NCI-H187 treated with DMSO at 0.1 percent for 48 hours (cell line): ENCODE results near the gene SLC35E4.
"Not testable (repeated sequence)": the region's sequence is repeated elsewhere in the genome, so short reads cannot be mapped to it uniquely, and the experiment has no call there.

ENCODE experiments used
- DNase-seq: peaks from one replicate; lab custom pipeline; 2025; lab: John Stamatoyannopoulos, UW

Gene SLC35E4

GRCh38 chr22:30650508-30651116 lies 15.0 kb downstream of the SLC35E4 start:
- DNase-seq, result no peak

GRCh38 chr22:30652852-30653251 lies 17.3 kb downstream of the SLC35E4 start:
- DNase-seq, result no peak

GRCh38 chr22:30654361-30654760 lies 18.8 kb downstream of the SLC35E4 start:
- DNase-seq, result no peak

GRCh38 chr22:30655532-30655931 lies 20.0 kb downstream of the SLC35E4 start:
- DNase-seq, result no peak

GRCh38 chr22:30662040-30662439 lies 26.5 kb downstream of the SLC35E4 start:
- DNase-seq, result no peak

GRCh38 chr22:30664798-30665197 lies 29.2 kb downstream of the SLC35E4 start:
- DNase-seq, result no peak

GRCh38 chr22:30665266-30665665 lies 29.7 kb downstream of the SLC35E4 start:
- no peak for DNase-seq

GRCh38 chr22:30665786-30666185 lies 30.2 kb downstream of the SLC35E4 start:
- no peak for DNase-seq

- DNase-seq, result no peak
These were observed 31.5 kb downstream of the SLC35E4 start for GRCh38 chr22:30667107-30667493.

GRCh38 chr22:30667494-30668385 lies 32.2 kb downstream of the SLC35E4 start, which contains the start of gene DUSP18:
Gene DUSP18 (minus strand): TSS chr22:30667875. CDS start chr22:30664003, 3,872 bp downstream.
- peak; percentile 24 for DNase-seq

GRCh38 chr22:30668386-30668710 lies 32.8 kb downstream of the SLC35E4 start:
- DNase-seq, result no peak

- DNase-seq, result no peak
These were observed 35.5 kb downstream of the SLC35E4 start for GRCh38 chr22:30671071-30671470.

- DNase-seq, result no peak
These were observed 37.6 kb downstream of the SLC35E4 start for GRCh38 chr22:30673136-30673535.

- DNase-seq, result no peak
These were observed 38.9 kb downstream of the SLC35E4 start for GRCh38 chr22:30674482-30674881.

- DNase-seq, result no peak
These were observed 39.9 kb downstream of the SLC35E4 start for GRCh38 chr22:30675436-30675835.

GRCh38 chr22:30676565-30676964 lies 41.0 kb downstream of the SLC35E4 start:
- DNase-seq, result not testable (repeated sequence)

- DNase-seq, result not testable (repeated sequence)
These were observed 44.5 kb downstream of the SLC35E4 start for GRCh38 chr22:30679895-30680690.

GRCh38 chr22:30680991-30681770 lies 45.6 kb downstream of the SLC35E4 start:
- DNase-seq, result no peak

- DNase-seq, result no peak
These were observed 46.2 kb downstream of the SLC35E4 start for GRCh38 chr22:30681831-30682230.

- DNase-seq, result no peak
These were observed 49.6 kb downstream of the SLC35E4 start for GRCh38 chr22:30685178-30685577.

GRCh38 chr22:30687358-30687757 lies 51.8 kb downstream of the SLC35E4 start:
- DNase-seq, result no peak

GRCh38 chr22:30689622-30690021 lies 54.0 kb downstream of the SLC35E4 start:
- DNase-seq, result no peak
